HepG2 (cell line): Measurements from ENCODE around the gene FMNL2. TPM values are rescaled to one million over a fixed set of nuclear protein-coding genes. Genes with fewer than 3 reads are reported as not detected.

ENCODE experiments used
- ATAC-seq: fragments of 200-7000 bp; cut with Tn5 transposase; 3 replicates; pipeline ENCODE4 v1.9.1; 2020; ENCODE audit warnings: mild to moderate bottlenecking, moderate library complexity
- BruUV-seq: library from RNA; stranded (reverse); fragments of 400-500 nt; replicated peaks from 2 replicates; lab custom pipeline; 2021; lab: Mats Ljungman, UMichigan
- CTCF ChIA-PET: fragments of 300-600 bp; formaldehyde crosslinking; extraction: SDS; loops from one replicate; lab custom pipeline; 2021; ENCODE audit warnings: low total read pairs, inconsistent platforms, low intra/inter-chr PET ratio; lab: Yijun Ruan, JAX
- POLR2A ChIA-PET: fragments of 350-600 bp; sonication (Branson Sonifier 250); formaldehyde crosslinking; loops from one replicate; lab custom pipeline; 2020; ENCODE audit warnings: antibody characterized with exemption, inconsistent platforms; lab: Yijun Ruan, JAX
- DNase-seq: peaks from one replicate; pipeline ENCODE4 v3.0.0-alpha.2; 2015; ENCODE audit warnings: low spot score
- FAIRE-seq: peaks from 3 replicates; lab custom pipeline; 2011; peaks lifted over from hg19 to GRCh38; lab: Jason Lieb, UNC
- H2AFZ ChIP-seq: one replicate; pipeline ENCODE4 v1.6.1; 2011; ENCODE audit warnings: low read length, inconsistent platforms
- H3K27ac ChIP-seq: fragments of 300-600 bp; 3 replicates; pipeline ENCODE4 v1.8.0; 2011; ENCODE audit warnings: mixed run types, mild to moderate bottlenecking, mixed read lengths, low read length, inconsistent platforms; ENCODE audit not compliant: insufficient read depth; ENCODE audit errors: extremely low read length
- H3K27me3 ChIP-seq, 2 experiments: fragments of 200-600 bp in 1 of 2; 2 replicates in 1 of 2; 3 replicates in 1 of 2; pipeline versions ENCODE4 v1.6.0 to v1.8.0; 2011; ENCODE audit warnings: low read length in 2 of 2, mild to moderate bottlenecking in 2 of 2, moderate library complexity in 2 of 2, inconsistent platforms in 1 of 2; ENCODE audit not compliant: insufficient read depth in 2 of 2, control insufficient read depth in 1 of 2
- H3K36me3 ChIP-seq, 2 experiments: fragments of 200-600 bp in 1 of 2; replicated peaks in 1 of 2; 2 replicates in 1 of 2; 3 replicates in 1 of 2; pipeline versions ENCODE4 v1.5.1 to v1.8.0; 2011; ENCODE audit warnings: low read length in 2 of 2, inconsistent platforms in 1 of 2; ENCODE audit not compliant: insufficient read depth in 2 of 2, control insufficient read depth in 1 of 2
- H3K4me1 ChIP-seq: 2 replicates; pipeline ENCODE4 v1.5.1; 2012; ENCODE audit warnings: low read length, inconsistent platforms; ENCODE audit not compliant: insufficient read depth
- H3K4me2 ChIP-seq: 2 replicates; pipeline ENCODE4 v1.6.0; 2011; ENCODE audit warnings: low read depth, low read length, inconsistent platforms
- H3K4me3 ChIP-seq, 3 experiments: fragments of 200-600 bp in 1 of 3; sonication (generic), shearing (Covaris generic) in 1 of 3; replicated peaks in 1 of 3; 2 replicates each; pipeline ENCODE4 v1.5.1; 2011 to 2016; ENCODE audit warnings: low read length in 3 of 3, inconsistent platforms in 2 of 3, low read depth in 2 of 3, mild to moderate bottlenecking in 2 of 3, control low read depth in 1 of 3, mixed read lengths in 1 of 3; ENCODE audit not compliant: insufficient read depth in 1 of 3
- H3K79me2 ChIP-seq: one replicate; pipeline ENCODE4 v1.6.1; 2011; ENCODE audit warnings: low read length, inconsistent platforms; ENCODE audit not compliant: insufficient read depth
- H3K9ac ChIP-seq: 2 replicates; pipeline ENCODE4 v1.6.0; 2011; ENCODE audit warnings: mild to moderate bottlenecking, low read depth, low read length, inconsistent platforms; ENCODE audit not compliant: insufficient read depth
- H3K9me3 ChIP-seq: 2 replicates; pipeline ENCODE4 v1.5.1; 2012; ENCODE audit warnings: mild to moderate bottlenecking, low read length
- H4K20me1 ChIP-seq: 2 replicates; pipeline ENCODE4 v1.6.0; 2011; ENCODE audit warnings: inconsistent platforms, mild to moderate bottlenecking, low read length, moderate library complexity; ENCODE audit not compliant: insufficient read depth
- KDM1A ChIP-seq: IDR thresholded peaks from 2 replicates; pipeline ENCODE4 v1.6.1; 2016; ENCODE audit warnings: missing compliant biosample characterization
- KMT2A ChIP-seq: sonication (generic); formaldehyde crosslinking; IDR thresholded peaks from 2 replicates; pipeline ENCODE4 v1.4.0; 2020; ENCODE audit warnings: missing genetic modification reagents
- RBM22 ChIP-seq: fragments of 200-400 bp; formaldehyde crosslinking; optimal IDR thresholded peaks from 2 replicates; pipeline ENCODE3; 2017; ENCODE audit warnings: mild to moderate bottlenecking, low read length, moderate library complexity
- ZNF7 ChIP-seq: IDR thresholded peaks from 2 replicates; pipeline ENCODE4 v1.6.1; 2016; ENCODE audit warnings: missing biosample characterization, missing genetic modification reagents
- ZNF710 ChIP-seq: sonication (generic); formaldehyde crosslinking; IDR thresholded peaks from 2 replicates; pipeline ENCODE4 v1.5.0; 2020; ENCODE audit warnings: mild to moderate bottlenecking, missing genetic modification reagents, borderline replicate concordance
- WGBS: methylation state at CpG from one replicate; pipeline ENCODE4 v1.1.6; 2017; ENCODE audit warnings: low lambda C conversion rate; 5-methylcytosine and 5-hydroxymethylcytosine counted together
- in situ Hi-C: cut with HindIII; loops from 2 replicates; pipeline ENCODE4 v1.10.0; 2017; ENCODE audit warnings: low pct_unique_long_range_greater_than_20kb; ENCODE audit not compliant: extremely low pct_ligation_motif_present
- intact Hi-C: fragments of 100-400 bp; cut with micrococcal nuclease; formaldehyde crosslinking; loops from one replicate; pipeline ENCODE4 v1.10.0; 2022; ENCODE audit not compliant: unreplicated experiment
- polyA plus RNA-seq, 8 experiments: library from polyadenylated mRNA; depleted of rRNA in 3 of 8; stranded (reverse) in 7 of 8; unstranded in 1 of 8; fragments of >200 nt; fragmentation: Illumina TruSeq in 4 of 8; extraction: Trizol in 4 of 8; gene quantifications; 2 replicates each; pipeline versions ENCODE4 v1.2.1 to v1.2.3, GENCODE V29; 2011 to 2016; ENCODE audit warnings: low read depth in 4 of 8, missing spikeins in 1 of 8, mixed read lengths in 1 of 8; ENCODE audit not compliant: insufficient read depth in 1 of 8
- total RNA-seq, 5 experiments: library from RNA; depleted of rRNA; stranded (reverse); fragments of >200 nt; fragmentation: Illumina TruSeq; extraction: Trizol; gene quantifications; 2 replicates each; pipeline ENCODE4 v1.2.3, GENCODE V29; 2016; ENCODE audit warnings: low read depth in 1 of 5

FMNL2 gene
- total and polyA plus RNA-seq, 2 of the 13 experiments (the other 11 are each of a cell fraction or from before 2014, with no cell fraction given), result 66.5 to 67.7 TPM

- TF ChIP-seq ZNF710 (CRISPR knock-in tag) (no peak), ZNF7 (CRISPR knock-in tag) (no peak), KMT2A (no peak)
These were observed 289.8 kb downstream of the FMNL2 start (continued) for GRCh38 chr2:152624805-152625204.

GRCh38 chr2:152626911-152627339 is 292.0 kb downstream of the FMNL2 start:
- POLR2A ChIA-PET, result no interaction called here
- Histone ChIP-seq H3K4me2 (no peak overlapping the region), H2AFZ (no peak overlapping the region), H3K79me2 (no peaks in the 10 kb centered on the region), H3K27me3 (no peaks in the 10 kb centered on the region), H3K4me1 (peaks cover 5% of the 10 kb centered on the region; the same call in 1 of the 2 replicates), H3K27ac (no peak overlapping the region), H4K20me1 (no peaks in the 10 kb centered on the region), H3K4me3 (no peak overlapping the region), H3K9ac (no peak overlapping the region), H3K36me3 (peaks cover 34 to 78% of the 10 kb centered on the region in 2 experiments), H3K9me3 (no peaks in the 10 kb centered on the region)
- ATAC-seq (no peak), FAIRE-seq (no peak), DNase-seq (no peak)
- 91% methylated on average over 4 of the region's 4 CpGs for WGBS
- CTCF ChIA-PET, result interaction anchor here (0.7 kb wide), 1 partner anchor 437 kb away, joined by 3 read pairs; no protein-coding TSS in a partner anchor
- BruUV-seq, result no TSS peak
- in situ Hi-C loops (no loop called here), intact Hi-C loops (loop anchor here (2.0 kb wide), 2 partner anchors 292 to 436 kb away; partner anchors contain the start of gene FMNL2)
- no peak for TF ChIP-seq KDM1A
- TF ChIP-seq RBM22, result peak; percentile 43
